H1 (cell line): ENCODE results near the gene WFIKKN1. TPM values are rescaled to one million over a fixed set of nuclear protein-coding genes. Genes with fewer than 3 reads are reported as not detected.

Experiments
- polyA plus RNA-seq, 7 experiments: library from polyadenylated mRNA; depleted of rRNA in 3 of 7; stranded (reverse) in 5 of 7; unstranded in 2 of 7; fragments of >200 nt in 5 of 7; fragments of 200-250 nt in 2 of 7; gene quantifications; 1 replicate in 5 of 7; 2 replicates in 1 of 7; 4 replicates in 1 of 7; pipeline versions ENCODE4 v1.2.1 to v1.2.3, GENCODE V29; 2011 to 2013; ENCODE audit warnings: missing spikeins in 2 of 7, mixed read lengths in 2 of 7
- total RNA-seq: library from RNA; stranded (reverse); fragmentation: NEBNext Ultra II Directional; extraction: Animal tissue kit (Norgen Biotek cat#: 25700); gene quantifications from 2 replicates; pipeline ENCODE4 v1.2.1, GENCODE V29; 2021
- TF ChIP-seq, protein P1 (sequence below): fragments of 300-600 bp; sonication (generic); IDR thresholded peaks from 2 replicates; pipeline ENCODE4 v1.7.1; 2012; ENCODE audit warnings: low read length, moderate library complexity, mild to moderate bottlenecking, inconsistent platforms; ENCODE audit not compliant: insufficient replicate concordance

WFIKKN1 gene
- total and polyA plus RNA-seq, 2 of the 8 experiments (the other 6 are each of a cell fraction or from before 2014, with no cell fraction given) = 11.4 to 15.8 TPM

DNA sequence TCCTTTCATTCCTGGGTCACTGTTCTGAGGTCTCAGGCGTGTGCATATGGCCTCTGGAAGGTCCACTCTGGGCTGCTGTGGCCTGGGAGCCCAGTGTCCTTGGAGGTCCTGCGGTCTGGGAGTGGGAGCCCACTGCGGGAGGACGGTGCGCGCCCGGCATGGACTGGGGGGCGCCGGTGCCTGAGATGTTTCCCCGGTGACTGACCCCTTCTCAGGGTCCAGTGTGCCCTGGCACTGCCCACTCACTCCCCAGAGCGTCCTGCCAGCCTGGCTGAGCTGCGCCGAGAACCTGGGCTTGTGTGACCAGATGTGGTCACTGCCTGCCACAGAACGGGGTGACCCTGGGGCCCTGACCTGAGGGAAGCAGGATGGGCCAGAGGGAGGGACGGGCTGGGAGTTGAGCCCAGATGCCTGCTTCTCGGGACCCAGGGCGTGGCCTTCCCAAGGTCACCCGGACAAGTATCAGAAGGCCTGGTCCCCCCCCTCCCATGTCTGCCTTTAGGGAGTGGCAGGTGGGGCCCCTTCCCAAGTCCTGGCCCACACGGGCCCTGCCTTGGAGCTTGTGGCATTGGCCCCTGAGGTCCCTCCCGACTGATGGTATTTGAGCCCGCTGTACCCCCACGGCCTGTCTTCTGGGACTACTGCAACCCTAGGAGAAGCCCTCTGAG, 43.6 kb downstream of the WFIKKN1 start (continued):
- TF ChIP-seq, protein P1, sequence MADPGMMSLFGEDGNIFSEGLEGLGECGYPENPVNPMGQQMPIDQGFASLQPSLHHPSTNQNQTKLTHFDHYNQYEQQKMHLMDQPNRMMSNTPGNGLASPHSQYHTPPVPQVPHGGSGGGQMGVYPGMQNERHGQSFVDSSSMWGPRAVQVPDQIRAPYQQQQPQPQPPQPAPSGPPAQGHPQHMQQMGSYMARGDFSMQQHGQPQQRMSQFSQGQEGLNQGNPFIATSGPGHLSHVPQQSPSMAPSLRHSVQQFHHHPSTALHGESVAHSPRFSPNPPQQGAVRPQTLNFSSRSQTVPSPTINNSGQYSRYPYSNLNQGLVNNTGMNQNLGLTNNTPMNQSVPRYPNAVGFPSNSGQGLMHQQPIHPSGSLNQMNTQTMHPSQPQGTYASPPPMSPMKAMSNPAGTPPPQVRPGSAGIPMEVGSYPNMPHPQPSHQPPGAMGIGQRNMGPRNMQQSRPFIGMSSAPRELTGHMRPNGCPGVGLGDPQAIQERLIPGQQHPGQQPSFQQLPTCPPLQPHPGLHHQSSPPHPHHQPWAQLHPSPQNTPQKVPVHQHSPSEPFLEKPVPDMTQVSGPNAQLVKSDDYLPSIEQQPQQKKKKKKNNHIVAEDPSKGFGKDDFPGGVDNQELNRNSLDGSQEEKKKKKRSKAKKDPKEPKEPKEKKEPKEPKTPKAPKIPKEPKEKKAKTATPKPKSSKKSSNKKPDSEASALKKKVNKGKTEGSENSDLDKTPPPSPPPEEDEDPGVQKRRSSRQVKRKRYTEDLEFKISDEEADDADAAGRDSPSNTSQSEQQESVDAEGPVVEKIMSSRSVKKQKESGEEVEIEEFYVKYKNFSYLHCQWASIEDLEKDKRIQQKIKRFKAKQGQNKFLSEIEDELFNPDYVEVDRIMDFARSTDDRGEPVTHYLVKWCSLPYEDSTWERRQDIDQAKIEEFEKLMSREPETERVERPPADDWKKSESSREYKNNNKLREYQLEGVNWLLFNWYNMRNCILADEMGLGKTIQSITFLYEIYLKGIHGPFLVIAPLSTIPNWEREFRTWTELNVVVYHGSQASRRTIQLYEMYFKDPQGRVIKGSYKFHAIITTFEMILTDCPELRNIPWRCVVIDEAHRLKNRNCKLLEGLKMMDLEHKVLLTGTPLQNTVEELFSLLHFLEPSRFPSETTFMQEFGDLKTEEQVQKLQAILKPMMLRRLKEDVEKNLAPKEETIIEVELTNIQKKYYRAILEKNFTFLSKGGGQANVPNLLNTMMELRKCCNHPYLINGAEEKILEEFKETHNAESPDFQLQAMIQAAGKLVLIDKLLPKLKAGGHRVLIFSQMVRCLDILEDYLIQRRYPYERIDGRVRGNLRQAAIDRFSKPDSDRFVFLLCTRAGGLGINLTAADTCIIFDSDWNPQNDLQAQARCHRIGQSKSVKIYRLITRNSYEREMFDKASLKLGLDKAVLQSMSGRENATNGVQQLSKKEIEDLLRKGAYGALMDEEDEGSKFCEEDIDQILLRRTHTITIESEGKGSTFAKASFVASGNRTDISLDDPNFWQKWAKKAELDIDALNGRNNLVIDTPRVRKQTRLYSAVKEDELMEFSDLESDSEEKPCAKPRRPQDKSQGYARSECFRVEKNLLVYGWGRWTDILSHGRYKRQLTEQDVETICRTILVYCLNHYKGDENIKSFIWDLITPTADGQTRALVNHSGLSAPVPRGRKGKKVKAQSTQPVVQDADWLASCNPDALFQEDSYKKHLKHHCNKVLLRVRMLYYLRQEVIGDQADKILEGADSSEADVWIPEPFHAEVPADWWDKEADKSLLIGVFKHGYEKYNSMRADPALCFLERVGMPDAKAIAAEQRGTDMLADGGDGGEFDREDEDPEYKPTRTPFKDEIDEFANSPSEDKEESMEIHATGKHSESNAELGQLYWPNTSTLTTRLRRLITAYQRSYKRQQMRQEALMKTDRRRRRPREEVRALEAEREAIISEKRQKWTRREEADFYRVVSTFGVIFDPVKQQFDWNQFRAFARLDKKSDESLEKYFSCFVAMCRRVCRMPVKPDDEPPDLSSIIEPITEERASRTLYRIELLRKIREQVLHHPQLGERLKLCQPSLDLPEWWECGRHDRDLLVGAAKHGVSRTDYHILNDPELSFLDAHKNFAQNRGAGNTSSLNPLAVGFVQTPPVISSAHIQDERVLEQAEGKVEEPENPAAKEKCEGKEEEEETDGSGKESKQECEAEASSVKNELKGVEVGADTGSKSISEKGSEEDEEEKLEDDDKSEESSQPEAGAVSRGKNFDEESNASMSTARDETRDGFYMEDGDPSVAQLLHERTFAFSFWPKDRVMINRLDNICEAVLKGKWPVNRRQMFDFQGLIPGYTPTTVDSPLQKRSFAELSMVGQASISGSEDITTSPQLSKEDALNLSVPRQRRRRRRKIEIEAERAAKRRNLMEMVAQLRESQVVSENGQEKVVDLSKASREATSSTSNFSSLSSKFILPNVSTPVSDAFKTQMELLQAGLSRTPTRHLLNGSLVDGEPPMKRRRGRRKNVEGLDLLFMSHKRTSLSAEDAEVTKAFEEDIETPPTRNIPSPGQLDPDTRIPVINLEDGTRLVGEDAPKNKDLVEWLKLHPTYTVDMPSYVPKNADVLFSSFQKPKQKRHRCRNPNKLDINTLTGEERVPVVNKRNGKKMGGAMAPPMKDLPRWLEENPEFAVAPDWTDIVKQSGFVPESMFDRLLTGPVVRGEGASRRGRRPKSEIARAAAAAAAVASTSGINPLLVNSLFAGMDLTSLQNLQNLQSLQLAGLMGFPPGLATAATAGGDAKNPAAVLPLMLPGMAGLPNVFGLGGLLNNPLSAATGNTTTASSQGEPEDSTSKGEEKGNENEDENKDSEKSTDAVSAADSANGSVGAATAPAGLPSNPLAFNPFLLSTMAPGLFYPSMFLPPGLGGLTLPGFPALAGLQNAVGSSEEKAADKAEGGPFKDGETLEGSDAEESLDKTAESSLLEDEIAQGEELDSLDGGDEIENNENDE = no peak
